Subcutaneous adipose tissue (tissue), 4 donors: ENCODE measurements around the gene PRSS56. TPM values are rescaled to one million over a fixed set of nuclear protein-coding genes. Genes with fewer than 3 reads are reported as not detected.

Experiments
- CTCF ChIP-seq: fragments of 450-650 bp; IDR thresholded peaks from one replicate; pipeline ENCODE4 v1.5.1; 2016; ENCODE audit warnings: low read depth, mild to moderate bottlenecking, control low read depth, antibody characterized with exemption, moderate library complexity
- total RNA-seq, 4 donors: library from RNA; depleted of rRNA; stranded (reverse); fragments of >200 nt; gene quantifications; one replicate each; pipeline ENCODE4 v1.1.0, GENCODE V29; 2016

Gene PRSS56
- total RNA-seq, 4 donors from 2014 or later: not detected

GRCh38 chr2:232488097-232488711 is 32.0 kb upstream of the PRSS56 start:
- no peak for TF ChIP-seq CTCF

- no peak for TF ChIP-seq CTCF
These were observed 31.4 kb upstream of the PRSS56 start for GRCh38 chr2:232488721-232489300.

GRCh38 chr2:232489516-232490220 is 30.5 kb upstream of the PRSS56 start:
- no peak for TF ChIP-seq CTCF

- TF ChIP-seq CTCF: no peak
These were observed 29.7 kb upstream of the PRSS56 start for GRCh38 chr2:232490221-232491138.

GRCh38 chr2:232491139-232491780 is 28.9 kb upstream of the PRSS56 start:
- no peak for TF ChIP-seq CTCF

- TF ChIP-seq CTCF: no peak
These were observed 27.8 kb upstream of the PRSS56 start for GRCh38 chr2:232492236-232492848.
